Fibroblast of pulmonary artery (primary cell): ENCODE data around the gene DNASE2.

Experiments
- DNase-seq: peaks from one replicate; pipeline ENCODE4 v3.0.0-alpha.2; 2010; ENCODE audit warnings: low read depth
- H3K4me3 ChIP-seq: replicated peaks from 2 replicates; pipeline ENCODE4 v1.5.1; 2011; ENCODE audit warnings: low read depth, mild to moderate bottlenecking, control low read depth, low read length, moderate library complexity
- CTCF ChIP-seq: IDR thresholded peaks from 2 replicates; pipeline ENCODE4 v1.5.1; 2011; ENCODE audit warnings: mild to moderate bottlenecking, control low read depth, low read length, inconsistent platforms; ENCODE audit errors: missing control alignments

DNASE2 gene

GRCh38 chr19:12885749-12886650 lies 4.8 kb upstream of the DNASE2 start:
- no peak for DNase-seq
- peak overlapping the region; percentile 27 for H3K4me3 ChIP-seq
- no peak for TF ChIP-seq CTCF

- TF ChIP-seq CTCF: peak; percentile 46
- peak overlapping the region; percentile 27 for H3K4me3 ChIP-seq
- DNase-seq: peak; percentile 60
These were observed 3.9 kb upstream of the DNASE2 start for GRCh38 chr19:12884926-12885748.

GRCh38 chr19:12884627-12884925 lies 3.3 kb upstream of the DNASE2 start:
- H3K4me3 ChIP-seq: no peak overlapping the region
- no peak for DNase-seq
- no peak for TF ChIP-seq CTCF

GRCh38 chr19:12884202-12884601 lies 3.0 kb upstream of the DNASE2 start:
- H3K4me3 ChIP-seq: no peak overlapping the region
- no peak for DNase-seq
- TF ChIP-seq CTCF: no peak

- DNase-seq: no peak
- no peak for TF ChIP-seq CTCF
- H3K4me3 ChIP-seq: no peak overlapping the region
These were observed 1.3 kb upstream of the DNASE2 start for GRCh38 chr19:12882589-12882988.

- peak; percentile 26 for DNase-seq
- no peak for TF ChIP-seq CTCF
- peak overlapping the region; percentile 86 for H3K4me3 ChIP-seq
These were observed 588 bp downstream of the DNASE2 start for GRCh38 chr19:12880551-12881171.
